ENCODE results near the gene DPH1.

The DPH1 gene

DNA sequence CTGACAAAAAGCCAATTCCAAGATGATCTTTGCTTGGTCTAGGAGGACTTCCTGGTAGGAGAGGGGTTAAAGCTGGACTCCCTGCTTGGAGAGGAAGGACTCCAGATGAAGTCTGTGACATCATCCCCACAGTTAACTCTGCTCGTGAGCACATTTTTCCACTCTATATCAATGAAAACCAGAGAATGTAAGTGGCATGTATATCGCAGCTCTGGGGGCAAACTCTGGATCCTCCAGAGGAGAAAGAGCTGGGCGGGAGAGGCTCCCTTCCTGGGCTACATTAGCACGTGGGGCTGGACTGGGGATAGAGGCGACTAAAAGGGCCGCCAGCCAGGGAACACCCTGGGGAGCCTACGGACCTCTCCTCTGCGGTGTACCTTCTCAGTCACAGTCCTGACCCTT, 59.1 kb downstream of the DPH1 start (continued):
- TF ChIP-seq ZBTB21 (tag by site-specific recombination; IDR thresholded peaks at IDR 0.05) (peak; percentile 70; the same call in 1 of the 2 replicates), IKZF3 (tag by site-specific recombination; IDR thresholded peaks at IDR 0.05) (peak; percentile 14; the same call in 1 of the 2 replicates), ZNF639 (tag by site-specific recombination; IDR thresholded peaks at IDR 0.05) (no peak), BCL11B (tag by site-specific recombination; IDR thresholded peaks at IDR 0.05; ENCODE audit: low read depth) (no peak)

DNA sequence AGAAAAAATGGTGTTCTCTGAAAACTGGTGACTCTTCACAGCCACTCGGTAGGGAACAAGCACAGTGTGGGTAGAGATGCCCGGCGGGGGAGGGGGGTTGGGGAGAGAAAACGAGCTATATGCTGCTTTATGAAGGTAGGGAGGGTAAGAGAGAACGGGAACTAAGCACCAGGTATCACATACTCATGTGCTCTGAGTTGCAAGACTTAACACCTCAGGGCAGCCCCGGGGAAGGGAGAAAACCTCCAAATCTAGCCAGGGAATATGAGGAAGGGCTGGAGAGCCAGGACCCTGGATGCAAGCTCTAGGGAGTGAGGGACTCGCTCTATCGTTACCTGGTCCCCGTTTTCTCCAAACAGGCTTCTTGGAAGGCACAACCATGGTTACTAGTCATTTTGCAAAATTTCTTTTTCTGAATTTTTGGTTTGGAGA, 60.3 kb downstream of the DPH1 start:
- ChIA-PET POLR2A (interaction anchor here (0.7 kb wide), 2 partner anchors 175 to 1111 kb away, joined by 5 to 9 read pairs; no protein-coding TSS in a partner anchor), CTCF (interaction anchor here (0.9 to 4.0 kb wide), 6 partner anchors 20 to 156 kb away, joined by 3 to 24 read pairs (median 4); no protein-coding TSS in a partner anchor)

DNA sequence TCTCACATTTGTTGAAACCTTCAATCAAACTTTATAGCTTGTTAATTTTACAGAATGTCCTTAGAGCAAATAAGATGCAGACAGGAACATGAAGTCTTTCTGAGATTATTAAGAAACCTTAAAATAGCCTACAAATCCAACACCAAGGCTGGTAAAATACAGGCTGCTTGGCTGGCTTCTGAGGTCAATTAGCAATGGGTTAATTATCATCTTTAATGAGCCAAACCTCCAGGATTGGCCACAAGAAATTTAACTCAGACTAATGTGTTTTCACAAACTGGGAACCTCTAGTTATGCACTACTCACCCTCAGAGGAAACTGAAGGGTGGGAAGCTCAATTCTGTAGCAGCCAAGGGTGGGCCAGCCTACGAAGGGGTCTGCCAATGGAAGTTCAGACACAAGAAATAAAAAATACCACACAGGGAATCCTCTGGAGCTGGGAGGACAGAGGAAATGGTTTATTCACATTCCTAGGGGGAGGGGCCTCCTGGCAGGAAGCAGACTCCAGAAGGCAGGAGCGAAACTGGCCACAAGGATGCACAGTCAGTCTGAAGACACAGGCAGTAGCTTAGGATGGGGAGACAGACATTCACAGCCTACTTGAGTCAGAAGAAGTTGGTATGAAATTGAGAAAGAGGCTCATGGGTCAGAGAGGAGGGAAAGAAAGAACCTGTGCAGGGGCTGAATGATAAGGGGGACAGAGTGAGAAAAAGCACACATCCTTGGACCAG, 61.0 kb downstream of the DPH1 start:
- Histone ChIP-seq H3K9me3 (ENCODE audit: control insufficient read depth, insufficient read depth, low read depth, low read length) (no peaks in the 10 kb centered on the region), H3K27ac (ENCODE audit: extremely low read depth, low read depth, low read length) (no peak overlapping the region), H3K36me3 (ENCODE audit: control insufficient read depth in 2 of 2, insufficient read depth in 1 of 2, low read length in 2 of 2) (peaks cover 0 to 17% of the 10 kb centered on the region in 2 experiments; a peak in 2 of 3 replicates), H3K4me1 (ENCODE audit: control insufficient read depth, insufficient read depth, low read length) (peaks cover 4% of the 10 kb centered on the region; the same call in 1 of the 2 replicates), H3K4me3 (ENCODE audit: low read depth, low read length) (no peak overlapping the region)
- POLR2A ChIA-PET = interaction anchor here (0.7 kb wide), 1 partner anchor 43 kb away, joined by 4 read pairs; no protein-coding TSS in a partner anchor
- CTCF ChIA-PET = interaction anchor here (0.8 to 4.0 kb wide), 10 partner anchors 20 to 155 kb away, joined by 3 to 24 read pairs (median 3); no protein-coding TSS in a partner anchor
- TF ChIP-seq MZF1 (tag by site-specific recombination; IDR thresholded peaks at IDR 0.05; ENCODE audit: borderline replicate concordance) = no peak
- no peak for TF ChIP-seq ZNF660 (tag by site-specific recombination; IDR thresholded peaks at IDR 0.05)
- TF ChIP-seq CTCF (tag by site-specific recombination; IDR thresholded peaks at IDR 0.05) = no peak
- no peak for TF ChIP-seq ZNF555 (tag by site-specific recombination; conservative IDR thresholded peaks at IDR 0.05)
- TF ChIP-seq TRIM28 (IDR thresholded peaks at IDR 0.05; ENCODE audit: borderline replicate concordance, low read length) = no peak
- TF ChIP-seq ZSCAN16 (tag by site-specific recombination; IDR thresholded peaks at IDR 0.05) = no peak
- no peak for TF ChIP-seq PRDM2 (tag by site-specific recombination; IDR thresholded peaks at IDR 0.05; ENCODE audit: borderline replicate concordance)

More for the DNA sequence above, 60.3 kb downstream of the DPH1 start:
- peaks cover 0 to 21% of the 10 kb centered on the region in 2 experiments; a peak in 2 of 3 replicates for H3K36me3 ChIP-seq (ENCODE audit: control insufficient read depth in 2 of 2, insufficient read depth in 1 of 2, low read length in 2 of 2)
- TF ChIP-seq ZIC2 (tag by site-specific recombination; IDR thresholded peaks at IDR 0.05) = no peak
- no peak for TF ChIP-seq ZSCAN18 (tag by site-specific recombination; IDR thresholded peaks at IDR 0.05)
- TF ChIP-seq ZNF311 (tag by site-specific recombination; IDR thresholded peaks at IDR 0.05; ENCODE audit: borderline replicate concordance) = no peak
- TF ChIP-seq ZNF362 (tag by site-specific recombination; IDR thresholded peaks at IDR 0.05) = no peak
- H3K27ac ChIP-seq (ENCODE audit: extremely low read depth, low read depth, low read length) = no peak overlapping the region
- peaks cover 4% of the 10 kb centered on the region; the same call in 1 of the 2 replicates for H3K4me1 ChIP-seq (ENCODE audit: control insufficient read depth, insufficient read depth, low read length)
- H3K9me3 ChIP-seq (ENCODE audit: control insufficient read depth, insufficient read depth, low read depth, low read length) = no peaks in the 10 kb centered on the region
- H3K4me3 ChIP-seq (ENCODE audit: low read depth, low read length) = no peak overlapping the region

All from HEK293 (cell line).